GM19035 (cell line): ENCODE measurements around the gene SLC9A9.

Experiments used
- ATAC-seq: cut with Tn5 transposase; IDR thresholded peaks from one replicate; pipeline ENCODE4 v1.9.1; 2021; ENCODE audit not compliant: unreplicated experiment

SLC9A9 gene

DNA sequence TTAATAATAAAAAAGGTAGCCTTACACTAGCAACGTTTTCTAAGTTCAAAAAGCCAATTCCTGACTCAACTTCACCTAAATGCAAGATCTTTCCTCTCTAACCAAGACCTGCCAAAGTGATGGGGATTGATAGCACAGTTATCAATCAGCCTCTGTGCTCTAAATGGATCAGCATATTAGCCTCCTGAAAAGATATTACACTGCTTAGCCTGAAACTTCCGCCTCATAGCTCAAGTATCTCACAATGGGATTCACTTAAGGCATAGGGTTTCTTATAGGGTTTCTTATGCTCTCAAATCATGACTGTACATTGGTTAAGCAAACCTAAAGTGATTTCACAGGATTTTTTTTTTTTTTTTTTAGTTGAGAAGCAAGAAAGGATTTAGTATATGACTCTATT, 436 bp upstream of the SLC9A9 start:
- peak; percentile 24 for ATAC-seq

- ATAC-seq: no peak
Measured at GRCh38 chr3:143843587-143843986, 4.7 kb downstream of the SLC9A9 start.

DNA sequence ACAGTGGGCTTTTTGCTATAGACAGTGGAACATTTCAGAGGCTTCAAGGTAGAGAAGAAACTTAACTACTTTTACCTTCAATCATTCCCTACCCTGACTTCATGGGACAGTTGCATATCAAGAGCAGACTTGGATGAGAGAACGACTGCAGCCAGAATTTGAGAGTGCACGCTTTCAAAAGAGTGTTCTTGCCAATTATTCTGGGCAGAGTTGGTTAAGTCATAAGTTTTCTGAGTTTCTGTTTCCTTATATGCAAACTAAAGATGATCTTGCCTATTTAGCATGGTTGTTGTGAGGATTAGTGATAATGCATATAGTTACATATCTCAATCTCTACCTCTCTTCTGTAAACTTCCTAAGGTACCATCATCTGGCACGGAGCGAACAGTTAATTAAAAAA, 7.6 kb downstream of the SLC9A9 start:
- no peak for ATAC-seq

GRCh38 chr3:143839980-143840379, 8.3 kb downstream of the SLC9A9 start:
- no peak for ATAC-seq

DNA sequence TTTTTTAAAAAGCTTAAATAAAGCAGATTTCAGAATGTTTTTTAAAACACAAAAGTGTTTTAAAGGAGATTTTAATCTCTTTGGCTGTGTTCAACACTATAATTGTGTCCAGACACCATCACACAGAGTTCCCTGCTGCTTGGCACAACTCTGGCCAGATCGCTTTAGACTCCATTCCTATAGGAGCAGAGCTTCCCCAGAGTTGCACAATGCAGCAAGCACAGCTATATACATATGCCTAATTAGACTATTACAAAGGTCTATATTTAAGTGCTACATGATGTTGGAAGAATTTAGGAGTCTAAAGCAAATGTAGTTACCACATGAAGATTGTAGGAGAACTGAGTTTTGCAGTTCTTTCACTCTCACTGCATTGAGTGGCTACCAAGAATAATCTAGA, 11.2 kb downstream of the SLC9A9 start:
- no peak for ATAC-seq

DNA sequence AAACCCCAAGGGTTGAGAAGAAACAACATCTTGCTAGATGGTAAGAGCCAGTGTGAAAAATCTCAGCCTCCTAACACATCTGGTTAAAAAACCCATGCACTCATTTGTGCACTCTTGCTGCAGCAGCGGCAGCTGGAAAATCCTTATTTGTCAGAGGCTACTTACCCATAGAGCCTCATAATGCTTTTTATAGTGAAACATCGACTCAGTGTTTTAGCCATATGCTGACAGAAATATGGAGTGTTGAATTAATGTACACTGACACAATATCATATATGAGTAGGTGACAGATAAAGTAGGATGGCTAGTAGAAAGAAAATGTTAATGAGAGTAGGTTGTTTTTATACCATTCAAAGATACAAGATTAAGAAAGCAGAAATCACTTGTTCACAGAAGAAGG, 13.0 kb downstream of the SLC9A9 start:
- no peak for ATAC-seq

DNA sequence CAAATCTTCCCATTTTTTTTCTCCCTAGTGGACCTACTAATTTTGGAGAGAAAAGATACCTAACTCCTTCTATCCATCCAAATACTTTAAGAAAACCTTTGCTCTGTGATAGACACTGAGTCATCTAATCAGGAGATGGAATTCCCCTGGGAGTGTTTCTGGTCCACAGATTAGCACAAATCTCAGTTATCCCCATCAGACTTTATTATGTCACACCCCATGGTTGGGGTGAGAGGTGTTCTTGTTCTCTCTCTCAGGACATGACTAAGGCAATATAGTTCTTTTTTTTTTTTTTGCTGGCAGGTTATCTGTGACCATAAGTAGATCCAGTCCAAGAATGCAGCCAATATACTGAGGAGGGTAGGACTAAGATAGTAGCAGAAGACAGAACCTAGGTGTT, 15.8 kb downstream of the SLC9A9 start:
- ATAC-seq: peak; percentile 57

DNA sequence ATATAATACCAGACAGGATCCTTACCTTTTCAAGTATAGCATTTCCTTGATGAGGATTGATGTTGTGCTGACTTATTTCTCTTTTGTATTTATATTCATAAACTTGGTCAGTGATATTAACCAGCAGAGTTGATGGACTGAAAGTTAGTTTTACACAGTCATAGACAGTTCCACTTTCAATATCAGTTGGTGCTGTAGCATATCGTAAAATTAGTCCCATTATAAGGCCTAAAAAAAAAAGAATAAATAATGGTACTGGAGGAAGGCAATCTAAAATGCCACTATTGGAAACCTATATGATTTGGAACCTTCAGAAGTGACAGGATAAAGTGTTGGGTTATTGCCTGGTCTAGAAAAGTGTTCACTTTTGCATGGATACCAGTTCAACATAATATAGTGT, 16.3 kb downstream of the SLC9A9 start:
- ATAC-seq: peak; percentile 82

DNA sequence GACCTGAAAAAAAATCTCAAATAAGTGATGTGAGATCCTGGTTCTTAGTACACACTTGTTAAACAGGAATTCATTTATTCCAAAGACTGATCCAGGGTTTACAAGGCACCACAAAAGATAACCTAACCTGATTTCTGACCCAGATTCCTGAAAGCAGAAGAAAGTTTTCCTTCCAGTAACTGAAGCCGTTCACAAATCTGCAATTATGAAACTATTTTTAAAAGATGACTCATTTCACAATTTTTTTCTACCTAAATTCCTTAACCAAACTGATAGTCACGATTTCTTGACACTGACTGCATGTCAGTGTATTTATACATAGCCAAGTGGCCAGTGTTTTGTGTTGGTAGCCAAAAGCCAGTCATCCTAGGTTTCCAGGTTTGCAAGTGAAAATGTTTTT, 17.1 kb downstream of the SLC9A9 start:
- ATAC-seq: no peak

GRCh38 chr3:143830786-143831185, 17.5 kb downstream of the SLC9A9 start:
- ATAC-seq: no peak

- no peak for ATAC-seq
Measured at GRCh38 chr3:143830063-143830462, 18.2 kb downstream of the SLC9A9 start.

DNA sequence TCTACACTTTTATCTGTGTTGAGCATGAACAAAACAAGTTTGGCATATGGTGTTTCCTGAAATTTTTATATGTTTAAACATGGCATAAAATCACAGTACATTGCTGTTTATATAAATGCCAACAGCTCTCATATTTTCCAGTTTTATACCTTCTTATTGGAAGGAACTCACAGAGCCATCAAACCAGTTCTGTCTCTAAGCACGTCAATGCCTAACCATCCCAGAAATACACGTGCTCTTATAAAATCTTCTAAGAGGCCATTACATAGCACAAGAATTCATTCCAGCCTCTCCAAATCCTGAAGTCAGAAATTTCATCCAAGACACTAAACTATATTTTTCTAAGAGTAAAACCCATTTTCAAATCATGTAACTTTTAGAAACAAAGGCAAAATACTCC, 20.8 kb downstream of the SLC9A9 start:
- no peak for ATAC-seq

- ATAC-seq: no peak
Measured at GRCh38 chr3:143826296-143826695, 22.0 kb downstream of the SLC9A9 start.

GRCh38 chr3:143825513-143825912, 22.8 kb downstream of the SLC9A9 start:
- peak; percentile 69 for ATAC-seq

GRCh38 chr3:143824735-143825385, 23.4 kb downstream of the SLC9A9 start:
- ATAC-seq: no peak

GRCh38 chr3:143822798-143823197, 25.5 kb downstream of the SLC9A9 start:
- ATAC-seq: no peak

DNA sequence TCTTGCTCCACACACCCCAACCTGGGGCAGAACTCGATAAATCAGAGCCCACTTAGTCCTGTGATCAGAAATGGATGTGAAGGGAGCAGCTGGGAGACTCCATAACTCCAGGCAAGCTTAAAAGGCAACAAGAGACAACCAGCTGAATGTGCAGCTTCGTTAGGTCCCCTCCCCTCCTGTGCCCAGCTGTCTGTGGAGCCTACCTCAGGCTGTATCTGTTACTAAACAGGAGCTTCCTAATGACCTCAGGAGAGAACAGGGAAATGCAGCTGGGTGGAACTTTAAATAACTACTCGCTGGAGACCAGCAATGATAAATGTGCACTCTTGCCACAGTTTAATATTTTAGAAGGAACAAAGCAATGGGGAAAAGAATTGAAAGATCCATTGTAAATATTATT, 25.9 kb downstream of the SLC9A9 start:
- no peak for ATAC-seq

DNA sequence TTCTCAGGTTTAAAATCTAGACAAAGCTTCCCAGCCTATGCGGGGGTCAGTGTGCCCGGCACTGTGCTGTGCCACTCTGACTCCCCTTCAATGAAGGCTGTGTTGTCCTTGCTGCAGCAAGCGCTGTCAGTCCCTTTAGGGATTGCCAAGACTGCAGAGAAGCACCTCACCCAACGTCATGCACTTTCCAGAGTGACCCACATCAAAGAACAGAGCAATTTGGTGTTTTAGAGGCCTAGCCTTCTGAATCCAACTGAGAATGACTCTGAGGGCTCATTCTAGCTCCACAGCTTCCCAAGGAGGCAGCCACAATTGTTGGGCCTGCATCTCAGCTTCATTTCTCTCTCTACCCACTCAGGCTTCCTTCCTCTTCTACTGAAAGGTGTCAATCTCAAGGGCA, 26.4 kb downstream of the SLC9A9 start:
- ATAC-seq: no peak

DNA sequence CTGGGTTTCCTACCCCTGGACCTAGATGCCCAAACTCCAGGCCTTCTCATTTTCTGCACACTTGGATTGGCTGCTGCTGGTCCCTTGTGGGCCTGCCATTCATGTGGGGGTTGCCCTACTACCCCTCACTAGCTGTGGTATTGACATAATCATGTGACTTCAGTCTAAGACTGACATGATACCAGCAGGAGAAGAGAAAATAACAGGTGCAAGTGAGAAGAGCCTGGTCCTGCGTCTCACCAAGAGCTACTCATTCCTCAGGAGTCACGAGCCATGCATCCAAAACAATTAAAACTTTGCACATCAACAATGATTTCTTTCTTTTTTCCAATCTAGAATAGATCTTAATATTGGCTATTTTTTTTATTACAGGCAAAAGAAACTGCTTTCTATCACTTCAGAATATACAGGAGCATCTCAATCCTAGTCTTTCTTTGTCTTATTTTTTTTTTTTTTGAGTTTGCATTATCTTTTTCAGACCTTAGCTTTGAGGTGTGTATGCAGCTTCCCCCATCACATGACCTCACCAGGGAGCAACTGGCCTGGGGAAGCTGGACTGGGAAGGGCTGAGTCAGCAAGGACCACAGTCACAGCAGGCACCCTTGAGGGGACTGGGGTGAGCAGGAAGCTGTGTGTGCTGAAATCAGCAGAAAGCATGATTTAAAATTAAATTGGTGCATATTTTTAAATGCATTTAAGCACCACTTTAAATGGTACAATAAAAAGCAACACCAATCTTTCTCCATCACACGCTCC, 27.6 kb downstream of the SLC9A9 start:
- ATAC-seq: no peak

GRCh38 chr3:143819890-143820289, 28.4 kb downstream of the SLC9A9 start:
- no peak for ATAC-seq

DNA sequence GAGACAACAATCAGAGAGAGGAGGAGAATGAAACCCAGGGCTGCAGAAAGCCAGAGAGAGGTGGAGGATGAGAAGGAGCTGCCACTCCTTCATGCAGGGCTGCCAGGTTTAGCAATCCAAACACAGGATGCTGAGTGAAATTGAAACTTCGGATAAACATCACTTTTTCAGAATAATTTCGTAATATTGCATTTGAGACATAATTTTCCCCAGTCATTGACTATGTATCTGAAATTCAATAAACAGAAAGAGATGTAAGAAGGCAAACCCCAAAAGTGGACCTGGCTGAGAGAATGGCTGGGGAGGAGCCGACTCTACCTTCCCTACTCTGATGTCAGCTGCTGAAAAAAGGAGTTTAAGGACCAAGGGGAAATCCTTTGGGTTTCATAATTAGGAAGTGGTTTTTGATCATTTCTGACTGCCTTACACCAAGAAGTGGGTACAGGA, 33.8 kb downstream of the SLC9A9 start:
- no peak for ATAC-seq

- ATAC-seq: no peak
Measured at GRCh38 chr3:143812481-143812880, 35.8 kb downstream of the SLC9A9 start.

DNA sequence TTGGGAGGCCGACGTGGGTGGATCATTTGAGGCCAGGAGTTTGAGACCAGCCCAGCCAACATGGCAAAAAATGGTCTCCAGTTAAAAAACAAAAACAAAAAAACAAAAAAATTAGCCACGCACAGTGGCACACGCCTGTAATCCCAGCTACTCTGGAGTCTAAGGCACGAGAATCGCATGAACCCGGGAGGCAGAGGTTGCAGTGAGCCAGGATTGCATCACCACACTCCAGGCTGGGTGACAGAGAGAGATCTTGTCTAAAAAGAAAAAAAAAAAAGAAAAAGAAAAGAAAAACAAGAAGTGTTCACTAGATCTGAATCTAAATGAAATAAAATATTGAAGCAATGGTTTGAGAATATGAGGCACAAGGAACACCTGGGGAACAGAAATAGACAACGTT, 36.7 kb downstream of the SLC9A9 start:
- no peak for ATAC-seq
